GM18858 (cell line): ENCODE data around the gene SHISAL1.

Experiments used
- ATAC-seq: cut with Tn5 transposase; IDR thresholded peaks from one replicate; pipeline ENCODE4 v1.9.1; 2021; ENCODE audit not compliant: unreplicated experiment

Gene SHISAL1

DNA sequence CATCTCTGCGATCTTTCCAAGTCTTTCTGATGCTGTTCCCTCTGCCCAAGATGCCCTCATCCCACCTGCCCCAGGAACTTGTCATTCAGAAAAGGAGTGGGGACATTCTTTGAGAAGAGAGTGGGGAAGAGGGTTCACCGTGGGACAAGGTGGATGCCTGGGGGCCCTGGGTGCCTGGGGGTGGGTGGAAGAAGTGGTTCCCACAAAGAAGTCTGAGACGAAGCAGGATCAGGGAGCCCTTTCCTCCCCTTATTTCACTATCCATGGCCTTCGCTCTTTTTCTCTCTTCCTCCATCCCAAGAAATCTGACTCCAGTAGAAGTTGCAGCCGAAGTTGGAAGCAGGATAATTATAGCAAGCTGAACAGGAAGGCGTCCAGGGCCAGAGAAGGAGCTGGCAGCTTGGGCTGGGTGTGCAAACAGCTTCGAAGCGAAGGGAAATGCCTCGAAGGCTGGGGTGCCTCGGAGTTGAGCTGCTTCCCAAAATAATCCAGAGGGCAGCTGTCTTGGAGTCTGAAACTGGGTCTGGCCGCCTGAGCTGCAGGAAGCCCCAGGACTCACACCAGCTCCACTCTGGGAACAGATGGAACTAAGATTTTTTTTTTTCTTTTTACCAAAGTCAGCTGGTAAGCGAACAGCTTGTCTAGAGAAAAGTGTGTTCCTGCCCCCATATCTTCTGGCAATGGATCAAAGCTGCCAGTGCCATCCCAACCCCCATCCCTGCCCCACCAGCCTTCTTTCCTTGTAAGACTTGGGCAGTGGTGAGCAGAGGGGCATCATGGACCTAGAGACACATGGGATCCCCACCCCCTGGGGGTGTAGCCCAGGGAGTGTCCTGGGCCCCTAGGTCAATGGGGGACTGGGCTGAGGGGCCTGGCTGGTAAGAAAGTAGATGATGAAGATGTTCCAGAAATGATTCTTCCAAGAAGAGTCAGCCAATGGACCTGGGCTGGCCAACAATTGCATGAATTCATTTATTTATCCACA lies 100.5 kb downstream of the SHISAL1 start:
- ATAC-seq: no peak

DNA sequence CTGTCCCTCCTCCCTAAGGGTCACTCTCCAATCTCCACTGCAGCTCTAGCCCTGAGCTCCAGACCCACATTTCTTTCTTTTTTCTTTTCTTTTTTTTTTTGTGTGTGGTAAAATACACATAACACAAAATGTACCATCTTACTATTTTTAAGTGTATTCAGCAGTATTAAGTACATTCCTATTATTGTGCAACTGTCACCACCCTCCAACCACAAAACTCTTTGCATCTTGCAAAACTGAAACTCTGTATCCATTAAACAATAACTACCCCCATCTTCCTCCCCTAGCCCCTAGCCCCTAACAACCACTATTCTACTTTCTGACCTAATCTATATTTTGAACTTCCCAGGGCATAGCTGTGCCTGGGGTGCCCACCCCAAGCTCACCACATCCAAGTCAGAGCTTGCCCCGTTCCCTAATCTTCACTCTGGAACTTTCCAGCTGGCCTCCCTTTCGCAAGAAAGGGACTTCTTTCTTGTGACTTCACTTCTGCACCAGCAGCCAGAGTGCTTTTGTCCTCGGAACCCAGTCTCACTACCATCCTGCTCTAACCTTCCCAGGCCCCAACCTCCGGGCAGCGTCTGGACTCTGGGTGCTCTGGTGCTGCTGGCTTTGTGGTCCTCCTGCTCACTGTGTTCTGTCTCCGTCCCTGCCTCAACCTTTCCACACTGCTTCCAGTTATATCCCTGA lies 101.3 kb downstream of the SHISAL1 start:
- ATAC-seq: no peak

DNA sequence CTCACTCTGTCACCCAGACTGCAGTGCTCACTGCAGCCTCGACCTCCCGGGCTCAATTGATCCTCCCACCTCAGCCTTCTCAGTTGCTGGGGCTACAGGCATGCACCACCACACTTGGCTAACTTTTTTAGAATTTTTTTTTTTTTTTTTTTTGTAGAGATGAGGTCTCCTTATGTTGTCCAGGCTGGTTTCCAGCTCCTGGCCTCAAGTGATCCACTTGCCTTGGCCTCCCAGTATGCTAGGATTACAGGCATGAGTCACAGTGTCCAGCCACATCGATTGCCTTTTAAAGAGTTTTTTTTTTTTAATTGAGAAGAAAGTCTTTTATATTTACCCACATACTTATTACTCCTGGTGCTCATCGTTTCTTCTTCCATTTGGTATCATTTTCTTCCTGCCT lies 102.0 kb downstream of the SHISAL1 start:
- no peak for ATAC-seq

DNA sequence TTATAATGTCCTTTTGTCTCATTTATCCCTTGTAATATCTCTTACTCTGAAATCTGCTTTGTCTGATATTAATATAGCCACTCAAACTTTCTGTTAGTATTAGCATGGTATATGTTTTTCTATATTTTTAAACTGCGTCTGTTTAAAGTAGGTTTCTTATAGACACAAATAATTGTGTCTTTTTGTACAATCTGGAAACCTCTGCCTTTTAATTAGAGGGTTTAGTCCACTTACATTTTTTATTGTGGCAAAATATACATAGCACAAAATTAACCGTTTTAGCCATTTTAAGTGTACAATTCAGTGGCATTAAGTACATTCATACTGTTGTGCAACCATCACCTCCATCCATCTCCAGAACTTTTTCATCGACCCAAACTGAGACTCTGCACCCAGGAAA lies 103.4 kb downstream of the SHISAL1 start:
- ATAC-seq: no peak

DNA sequence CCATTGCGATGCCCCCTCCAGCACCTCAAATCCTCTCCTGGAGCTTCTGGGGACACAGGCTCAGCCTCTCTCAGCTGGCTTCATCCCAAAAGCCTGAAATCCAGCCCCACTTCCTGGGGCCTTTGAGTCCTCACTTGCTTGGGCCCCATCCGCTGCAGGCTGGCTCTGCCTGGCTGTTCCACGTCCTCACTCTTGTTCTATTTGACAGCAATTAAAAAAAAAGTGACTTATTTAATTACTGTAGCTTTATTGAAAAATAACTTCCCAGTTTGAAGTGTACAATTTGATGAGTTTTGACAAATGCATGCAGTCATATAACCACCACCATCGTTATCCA lies 104.8 kb downstream of the SHISAL1 start:
- ATAC-seq: no peak

DNA sequence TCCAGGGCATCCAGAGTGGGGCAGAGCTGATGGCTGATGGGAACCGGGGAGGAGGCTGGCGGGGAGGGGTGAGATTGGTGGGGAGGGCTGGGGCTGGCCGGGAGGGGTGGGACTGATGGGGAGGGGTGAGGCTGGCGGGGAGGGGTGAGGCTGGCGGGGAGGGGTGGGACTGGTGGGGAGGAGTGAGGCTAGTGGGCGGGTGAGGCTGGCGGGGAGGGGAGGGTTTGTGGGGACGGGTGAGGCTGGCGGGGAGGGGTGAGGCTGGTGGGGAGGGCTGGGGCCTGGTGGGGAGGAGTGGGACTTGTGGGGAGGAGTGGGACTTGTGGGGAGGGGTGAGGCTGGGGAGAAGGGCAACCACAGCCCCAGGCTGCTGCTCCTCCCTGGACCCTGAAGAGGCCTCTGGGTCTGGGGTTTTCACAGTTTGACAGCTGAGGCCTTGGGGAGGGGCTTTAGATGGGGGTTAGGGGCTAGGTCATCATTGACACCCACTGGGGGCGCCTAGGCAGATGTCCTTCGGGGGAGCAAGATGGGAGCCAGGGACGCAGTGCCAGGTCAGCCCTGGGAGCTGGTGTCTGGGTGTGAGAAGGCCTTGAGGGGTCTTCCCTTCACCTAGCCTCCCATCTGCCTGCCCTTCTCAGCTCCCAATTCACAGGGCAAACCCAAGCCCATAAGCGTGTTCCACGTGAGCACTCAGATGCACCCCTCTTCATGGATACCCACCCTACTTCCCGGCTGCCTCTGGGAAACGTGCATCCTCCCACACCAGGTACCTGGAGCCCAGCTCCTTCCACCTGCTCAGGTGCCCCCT lies 105.4 kb downstream of the SHISAL1 start:
- no peak for ATAC-seq

DNA sequence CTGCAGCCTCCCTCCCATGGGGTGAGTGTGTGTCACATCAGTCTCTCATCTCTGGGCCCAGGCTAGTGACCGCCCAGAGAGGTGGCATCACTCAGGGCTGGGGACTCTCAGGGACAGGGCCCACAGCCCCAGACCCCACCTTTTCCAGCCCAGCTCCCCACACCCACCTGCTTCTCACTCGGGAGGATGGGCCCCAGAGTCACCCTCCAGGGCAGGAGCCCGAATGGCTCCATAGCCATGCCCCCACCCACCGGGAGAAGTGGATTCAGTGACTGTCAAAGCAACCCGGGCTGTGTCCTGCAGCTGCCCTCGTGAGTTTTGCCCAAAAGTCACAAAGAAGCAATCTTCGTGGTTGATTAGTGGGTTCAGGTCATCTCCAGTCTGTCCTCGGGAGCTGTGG lies 106.1 kb downstream of the SHISAL1 start:
- ATAC-seq: no peak

DNA sequence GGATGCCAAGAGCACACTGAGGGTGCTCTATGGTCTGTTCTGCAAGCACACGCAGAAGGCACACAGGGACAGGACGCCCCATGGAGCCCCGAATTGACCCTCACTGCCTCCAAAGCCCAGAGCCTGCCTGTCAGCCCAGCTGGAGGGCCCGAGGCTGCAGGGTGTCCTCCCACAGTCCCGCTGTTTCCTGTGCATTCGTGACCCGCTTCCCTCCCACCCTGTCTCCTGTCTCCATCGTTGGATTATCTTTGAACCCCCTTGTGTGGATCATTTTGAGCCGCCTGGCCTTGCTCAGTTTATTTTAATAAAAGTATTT lies 106.5 kb downstream of the SHISAL1 start:
- ATAC-seq: no peak

DNA sequence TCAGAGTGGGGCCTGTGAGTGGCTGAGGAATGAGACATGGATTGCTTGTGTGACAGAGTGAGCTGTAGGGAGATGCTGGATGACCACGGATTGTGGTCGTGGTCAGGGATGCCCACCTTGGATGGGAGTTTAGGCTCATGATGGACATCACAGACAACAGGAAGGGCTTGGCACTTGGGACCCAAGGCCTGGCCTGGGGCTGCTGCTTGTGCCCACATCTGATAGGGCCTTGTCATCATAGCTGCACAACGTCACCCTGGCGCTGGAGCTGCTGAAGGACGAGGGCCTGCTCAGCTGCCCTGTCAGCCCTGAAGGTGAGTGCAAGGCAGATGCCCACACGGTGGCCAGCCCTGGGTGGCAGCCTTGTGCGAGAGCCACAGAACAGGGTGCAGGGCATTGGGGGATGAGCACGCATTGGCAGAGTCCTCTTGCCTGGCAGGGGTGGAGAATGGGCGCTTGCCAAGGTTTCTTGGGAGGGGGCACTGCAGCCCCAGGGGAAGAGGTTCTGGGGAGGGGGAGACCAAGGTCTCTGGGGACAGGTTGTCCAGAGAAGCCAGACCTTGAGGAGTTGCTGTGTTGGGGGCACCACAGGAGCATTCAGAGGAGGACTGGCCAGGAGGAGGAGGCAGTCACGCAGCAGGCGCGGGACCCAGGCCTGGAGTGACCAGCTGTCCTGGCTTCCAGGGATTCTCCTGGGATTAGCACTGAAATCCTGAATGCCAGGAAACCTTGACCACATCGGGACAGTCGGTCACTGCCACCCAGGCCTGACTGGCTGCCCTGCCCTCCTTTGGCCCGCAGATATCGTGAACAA lies 107.0 kb downstream of the SHISAL1 start:
- no peak for ATAC-seq

DNA sequence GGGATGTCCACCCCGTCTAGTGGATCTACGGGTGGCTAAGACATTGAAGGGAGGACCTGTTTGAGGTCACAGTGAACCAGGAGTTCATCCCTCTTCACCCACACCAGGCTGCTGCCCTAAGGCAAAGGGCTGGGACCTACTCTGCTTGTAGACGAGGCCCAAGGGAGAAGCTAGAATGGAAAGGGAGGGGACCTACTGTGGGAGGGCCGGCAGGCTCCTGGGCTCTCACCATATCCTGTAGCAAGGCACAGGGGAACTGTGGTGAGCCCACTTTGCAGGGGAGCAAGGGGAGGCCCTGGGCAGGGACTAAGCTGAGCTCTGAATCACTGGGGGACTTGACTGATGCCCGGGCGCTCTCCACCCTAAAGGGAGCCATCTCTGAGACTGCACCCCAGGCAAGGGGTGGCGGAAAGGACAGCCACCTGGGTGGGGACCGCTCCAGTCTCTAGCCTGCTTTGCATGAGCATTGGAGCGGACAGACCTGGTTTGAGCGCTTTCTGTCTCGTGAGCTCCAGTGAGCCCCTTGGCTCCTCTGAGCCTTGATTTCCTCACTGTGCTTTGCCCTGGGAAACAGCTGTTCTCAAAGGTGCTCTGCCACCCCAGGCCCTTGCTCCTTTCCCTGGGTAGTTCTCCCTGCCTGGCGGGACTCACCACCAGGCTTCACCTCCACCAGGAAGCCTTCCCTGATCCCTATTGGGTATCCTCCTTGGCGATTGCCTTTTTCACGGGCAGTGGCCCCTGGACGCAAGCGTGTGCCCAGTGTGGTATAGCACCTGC lies 107.8 kb downstream of the SHISAL1 start:
- ATAC-seq: no peak

DNA sequence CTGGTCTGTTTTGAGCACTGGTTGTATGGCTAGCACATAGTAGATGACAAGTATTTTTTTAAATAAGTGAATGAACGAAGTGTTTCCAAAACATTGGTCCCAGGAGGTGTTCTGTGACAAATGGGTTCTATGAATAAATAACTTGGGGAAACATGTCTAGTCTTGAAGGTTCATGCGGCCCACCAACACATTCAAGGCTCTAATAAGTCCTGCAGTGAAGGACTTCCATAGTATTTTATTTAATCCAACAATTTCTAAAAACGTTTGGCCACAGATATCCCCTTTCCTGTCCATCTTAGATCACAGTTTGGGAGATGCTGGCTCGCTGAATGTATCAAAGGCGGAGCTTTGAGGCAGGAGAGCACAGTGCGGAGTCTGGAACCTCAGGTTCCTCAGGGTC lies 109.5 kb downstream of the SHISAL1 start:
- ATAC-seq: no peak

DNA sequence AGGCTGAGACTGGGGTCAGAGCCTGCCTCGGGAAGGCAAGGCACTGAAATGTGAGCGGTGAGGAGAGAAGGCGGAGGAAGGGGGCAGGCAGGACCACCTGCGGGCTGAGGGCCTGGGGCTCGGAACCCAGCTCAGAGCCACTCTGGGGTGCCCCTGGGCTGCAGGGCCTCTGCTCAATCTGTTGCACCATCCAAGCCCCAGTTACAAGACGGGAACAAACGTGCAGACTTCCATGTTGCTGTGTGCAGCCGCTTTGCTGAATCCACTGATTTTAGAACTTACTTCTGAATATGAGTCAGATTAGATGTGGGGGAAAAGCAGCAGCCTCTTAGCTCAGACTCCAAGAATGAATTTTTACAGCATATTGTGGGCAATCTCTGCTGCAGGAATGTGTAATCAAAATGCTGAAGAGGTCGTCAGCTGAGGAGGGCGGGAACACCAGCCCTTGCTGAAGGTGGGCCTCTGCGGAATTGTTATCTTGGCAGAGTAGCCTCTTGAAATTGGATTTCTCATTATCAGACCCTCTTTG lies 110.4 kb downstream of the SHISAL1 start:
- no peak for ATAC-seq

DNA sequence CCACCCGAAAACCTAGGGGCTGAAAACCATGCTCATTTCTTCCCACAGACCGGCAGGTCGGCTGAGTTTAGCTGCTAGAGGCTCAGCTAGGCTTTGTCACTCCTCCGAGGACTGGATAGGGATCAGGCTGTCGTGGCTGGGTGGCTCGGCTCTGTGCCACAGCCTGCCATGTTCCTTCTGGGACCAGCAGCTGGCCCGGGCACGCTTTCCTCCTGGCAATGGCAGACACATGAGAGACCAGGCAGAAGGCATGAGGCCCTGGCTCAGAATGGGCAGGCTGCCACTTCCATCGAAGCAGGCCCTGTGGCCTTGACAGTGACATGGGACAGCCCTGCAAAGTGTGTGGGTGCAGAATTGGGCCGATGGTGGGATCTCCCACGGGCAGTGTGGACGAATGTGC lies 111.1 kb downstream of the SHISAL1 start:
- no peak for ATAC-seq

DNA sequence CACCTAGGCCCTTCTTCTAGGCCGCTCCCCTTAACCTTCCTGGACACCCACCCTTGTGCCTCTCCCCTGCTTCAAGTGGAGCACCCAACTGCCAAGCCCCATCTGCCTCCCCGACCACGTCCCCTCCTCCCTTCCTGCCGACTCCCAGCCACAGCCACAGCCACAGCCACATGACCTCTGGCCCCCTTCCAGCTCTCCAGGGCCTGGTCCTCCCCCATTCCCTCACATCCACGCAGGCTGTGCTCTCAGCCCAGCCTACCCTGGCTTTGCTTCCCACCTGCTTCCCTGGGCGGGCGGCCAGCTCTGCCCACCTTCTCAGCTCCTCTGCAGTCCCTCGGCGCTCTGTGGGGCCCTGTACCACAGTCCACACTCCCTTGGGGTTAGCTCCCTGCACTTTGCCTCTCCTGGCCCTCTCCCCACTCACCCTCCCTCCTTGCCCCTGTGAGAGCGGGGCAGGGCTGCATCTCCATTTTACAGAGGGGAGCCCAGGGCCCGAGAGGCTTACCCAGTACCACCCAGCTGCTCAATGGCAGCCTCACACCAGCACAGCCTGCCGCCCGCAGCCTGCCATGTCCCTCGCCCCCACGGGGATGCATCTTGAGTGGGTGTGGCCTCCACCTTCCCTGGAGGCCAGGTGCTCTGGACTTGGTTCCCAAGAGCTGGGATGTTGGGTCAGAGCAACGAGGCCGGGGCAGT lies 111.7 kb downstream of the SHISAL1 start:
- no peak for ATAC-seq

DNA sequence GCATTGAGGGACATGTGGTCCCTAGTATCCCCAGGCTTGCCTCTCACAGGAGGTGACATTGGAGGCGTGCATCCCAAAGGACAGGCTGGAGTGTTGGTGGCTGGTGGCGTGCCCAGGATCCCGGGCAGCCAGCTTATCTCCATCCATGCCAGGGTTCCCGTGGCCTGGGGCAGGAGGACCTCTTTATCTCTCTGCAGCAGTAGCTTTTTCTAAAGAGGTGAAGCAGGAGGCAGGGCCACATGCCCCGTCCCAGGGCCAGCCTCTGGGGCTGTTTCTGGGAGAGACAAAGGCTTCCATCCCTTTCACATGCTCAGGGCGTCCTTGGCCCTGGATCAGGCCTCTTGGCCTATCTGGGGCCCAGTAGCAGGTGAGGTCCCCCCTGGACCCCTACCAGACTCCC lies 112.3 kb downstream of the SHISAL1 start:
- ATAC-seq: no peak

DNA sequence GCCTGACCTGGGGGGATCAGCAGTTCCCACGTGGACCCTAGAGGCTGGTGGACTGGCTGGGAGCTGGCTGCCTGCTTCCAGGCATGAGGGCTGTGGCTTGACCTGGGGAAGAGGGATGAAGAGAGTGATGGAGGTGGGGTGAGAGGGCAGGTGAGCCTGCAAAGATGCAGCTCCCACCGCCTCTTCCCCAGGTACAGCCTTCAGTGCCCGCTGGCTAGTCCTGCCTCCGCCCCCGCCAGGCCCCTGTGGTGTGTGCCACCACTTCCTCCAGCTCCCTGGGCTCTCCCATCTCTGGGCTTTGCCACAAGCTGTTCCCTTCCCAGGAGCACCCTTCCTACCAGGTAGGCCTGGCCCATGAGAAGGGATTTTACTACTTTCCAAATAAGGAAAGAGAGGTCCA lies 112.9 kb downstream of the SHISAL1 start:
- ATAC-seq: no peak

DNA sequence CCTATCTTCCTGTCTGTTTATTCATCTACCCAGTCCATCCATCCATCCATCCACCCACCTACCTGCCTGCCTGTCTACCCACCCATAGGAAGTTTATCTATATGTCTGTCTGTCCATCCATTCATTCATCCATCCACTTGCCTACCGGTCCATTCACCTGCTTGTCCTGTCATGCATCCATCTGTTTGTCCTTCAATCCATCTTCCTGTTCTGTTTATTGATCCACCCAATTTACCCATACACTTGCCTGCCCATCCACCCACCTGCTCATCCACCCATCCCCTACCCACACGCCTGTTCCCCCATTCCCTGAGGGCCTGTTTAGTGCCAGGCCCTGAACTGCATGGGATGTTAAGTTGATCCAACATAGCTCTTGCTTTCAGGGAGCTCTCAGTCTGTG lies 113.6 kb downstream of the SHISAL1 start:
- ATAC-seq: no peak

DNA sequence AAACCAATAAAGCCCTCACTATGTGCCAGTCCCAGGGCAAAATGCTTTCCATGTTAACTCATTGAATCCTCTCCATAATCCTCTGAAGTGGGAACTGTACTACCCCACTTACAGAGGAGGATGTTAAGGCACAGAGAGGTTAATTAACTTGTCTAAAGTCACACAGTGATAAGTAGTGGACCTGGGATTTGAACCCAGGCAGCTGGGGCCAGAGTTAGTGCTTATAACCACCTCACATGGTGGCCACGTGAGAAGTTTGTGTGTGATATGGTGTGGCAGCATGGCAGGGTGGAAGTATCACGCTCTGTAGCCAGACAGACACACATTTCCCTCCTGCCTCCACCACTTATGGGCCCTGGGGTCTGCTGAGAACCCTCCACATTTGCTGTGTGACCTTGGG lies 115.5 kb downstream of the SHISAL1 start:
- no peak for ATAC-seq

DNA sequence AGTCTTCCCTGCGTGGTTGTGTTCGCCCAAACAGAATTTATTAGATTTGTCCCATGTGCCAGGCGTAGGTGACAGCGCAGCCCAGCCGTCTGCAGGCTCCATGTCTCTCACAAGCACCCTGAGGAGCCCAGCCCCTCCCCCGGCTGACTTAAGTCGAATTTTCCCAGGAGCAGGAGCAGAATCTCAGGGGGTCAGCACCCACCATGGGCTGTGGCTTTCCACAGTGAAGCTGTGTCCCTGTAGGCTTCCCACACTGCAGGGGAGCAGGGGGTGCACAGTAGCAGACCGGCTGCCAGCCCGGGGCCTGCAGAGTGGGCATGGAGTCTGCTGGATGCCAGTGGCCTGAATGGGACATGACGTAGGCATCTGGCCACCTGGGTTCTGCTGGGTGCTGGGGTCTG lies 116.0 kb downstream of the SHISAL1 start:
- no peak for ATAC-seq
